WTC11 (cell line): ENCODE results near the gene RAI1.

Experiments
- CREB1 ChIP-seq: sonication (generic); formaldehyde crosslinking; IDR thresholded peaks from 2 replicates; pipeline ENCODE4 v1.8.0; 2023; ENCODE audit warnings: mild to moderate bottlenecking, missing genetic modification reagents
- FOXP1 ChIP-seq: sonication (generic); formaldehyde crosslinking; IDR thresholded peaks from 2 replicates; pipeline ENCODE4 v1.8.0; 2022; ENCODE audit warnings: missing genetic modification reagents, mild to moderate bottlenecking, moderate library complexity, borderline replicate concordance
- MAX ChIP-seq: sonication (generic); formaldehyde crosslinking; IDR thresholded peaks from 2 replicates; pipeline ENCODE4 v1.8.0; 2022; ENCODE audit warnings: mild to moderate bottlenecking, missing genetic modification reagents
- NFATC4 ChIP-seq: fragments of 250-450 bp; sonication (Bioruptor Pico); IDR thresholded peaks from 2 replicates; pipeline ENCODE4 v1.9.0; 2021; ENCODE audit warnings: mild to moderate bottlenecking
- NFE2L1 ChIP-seq: sonication (generic); formaldehyde crosslinking; IDR thresholded peaks from 2 replicates; pipeline ENCODE4 v1.8.1; 2023; ENCODE audit warnings: missing genetic modification reagents
- USF1 ChIP-seq: sonication (generic); formaldehyde crosslinking; IDR thresholded peaks from 2 replicates; pipeline ENCODE4 v1.8.0; 2022; ENCODE audit warnings: mild to moderate bottlenecking, missing genetic modification reagents
- ZNF416 ChIP-seq: fragments of 250-450 bp; sonication (Bioruptor Pico); IDR thresholded peaks from 2 replicates; pipeline ENCODE4 v1.9.0; 2021; ENCODE audit warnings: mild to moderate bottlenecking, inconsistent platforms
- TF ChIP-seq, protein P1 (sequence below): fragments of 200-600 bp; IDR thresholded peaks from 2 replicates; pipeline ENCODE4 v1.8.0; 2022; ENCODE audit warnings: antibody characterized with exemption

DNA sequence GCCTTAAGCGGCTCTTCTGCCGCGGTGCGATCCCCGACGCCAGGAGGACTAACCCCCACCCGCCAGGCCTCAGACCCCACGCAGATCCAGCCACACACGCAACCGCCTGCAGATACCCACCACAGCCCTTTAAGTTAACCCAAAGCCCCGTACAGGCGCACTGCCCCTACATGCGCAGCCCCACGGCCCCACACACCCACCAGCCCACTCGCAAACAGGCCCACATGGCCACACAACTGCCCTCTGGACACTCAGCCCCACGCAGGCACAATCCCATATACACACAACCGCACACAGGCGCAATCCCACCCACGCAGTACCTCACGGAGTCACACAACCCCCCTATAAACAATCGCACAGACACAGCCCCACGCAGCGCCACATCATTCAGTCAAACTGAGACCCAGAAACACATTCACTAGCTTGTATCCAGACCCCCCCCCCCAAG lies 41.7 kb downstream of the RAI1 start:
- TF ChIP-seq, protein P1, sequence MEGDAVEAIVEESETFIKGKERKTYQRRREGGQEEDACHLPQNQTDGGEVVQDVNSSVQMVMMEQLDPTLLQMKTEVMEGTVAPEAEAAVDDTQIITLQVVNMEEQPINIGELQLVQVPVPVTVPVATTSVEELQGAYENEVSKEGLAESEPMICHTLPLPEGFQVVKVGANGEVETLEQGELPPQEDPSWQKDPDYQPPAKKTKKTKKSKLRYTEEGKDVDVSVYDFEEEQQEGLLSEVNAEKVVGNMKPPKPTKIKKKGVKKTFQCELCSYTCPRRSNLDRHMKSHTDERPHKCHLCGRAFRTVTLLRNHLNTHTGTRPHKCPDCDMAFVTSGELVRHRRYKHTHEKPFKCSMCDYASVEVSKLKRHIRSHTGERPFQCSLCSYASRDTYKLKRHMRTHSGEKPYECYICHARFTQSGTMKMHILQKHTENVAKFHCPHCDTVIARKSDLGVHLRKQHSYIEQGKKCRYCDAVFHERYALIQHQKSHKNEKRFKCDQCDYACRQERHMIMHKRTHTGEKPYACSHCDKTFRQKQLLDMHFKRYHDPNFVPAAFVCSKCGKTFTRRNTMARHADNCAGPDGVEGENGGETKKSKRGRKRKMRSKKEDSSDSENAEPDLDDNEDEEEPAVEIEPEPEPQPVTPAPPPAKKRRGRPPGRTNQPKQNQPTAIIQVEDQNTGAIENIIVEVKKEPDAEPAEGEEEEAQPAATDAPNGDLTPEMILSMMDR: no peak
- TF ChIP-seq FOXP1 (no peak), MAX (CRISPR knock-in tag) (no peak), NFATC4 (CRISPR knock-in tag) (no peak), NFE2L1 (no peak), USF1 (CRISPR knock-in tag) (no peak), CREB1 (no peak), ZNF416 (CRISPR knock-in tag) (no peak)
